ENCODE measurements around the gene GPR42. TPM values are rescaled to one million over a fixed set of nuclear protein-coding genes. Genes with fewer than 3 reads are reported as not detected.

Gene GPR42
- total RNA-seq, 6 experiments from 2014 or later = not detected

DNA sequence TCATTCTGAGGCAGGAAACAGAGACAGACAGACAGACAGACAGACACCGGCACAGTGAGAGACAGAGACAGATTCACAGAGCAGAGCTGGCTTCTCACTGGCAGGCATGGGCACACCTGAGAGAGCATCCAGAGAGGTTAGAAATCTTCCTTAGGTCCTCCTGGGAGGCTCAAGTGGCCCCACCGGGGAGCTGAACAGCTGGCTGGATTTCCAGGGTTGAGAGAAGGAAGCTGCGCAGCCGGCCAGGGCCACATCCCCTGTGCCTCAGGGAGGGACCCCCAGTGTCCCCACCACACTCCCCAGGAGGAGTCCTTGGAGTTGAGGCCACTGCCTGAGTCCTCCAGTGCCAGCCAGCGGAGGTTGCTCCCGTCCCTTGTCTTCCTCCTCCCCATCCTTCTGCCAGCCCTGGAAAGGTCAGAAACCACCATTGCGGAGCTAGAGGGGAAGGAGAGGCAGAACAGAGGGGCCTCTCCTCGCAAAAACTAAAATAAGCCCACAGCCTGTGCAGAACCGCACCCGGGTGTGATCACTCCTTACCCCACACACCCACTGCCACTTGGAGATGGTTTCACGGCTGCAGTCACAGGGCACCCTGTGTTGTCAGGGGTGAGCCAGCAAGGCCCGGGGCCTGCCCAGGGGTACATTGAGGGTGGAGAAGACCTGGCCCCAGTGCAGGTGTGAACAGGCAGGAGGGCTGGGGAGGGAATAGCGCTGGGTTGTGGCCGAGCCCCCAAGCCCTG, 8.4 kb upstream of the GPR42 start:
- no peaks in the 10 kb centered on the region for H3K9me3 Mint-ChIP-seq
- H3K4me3 Mint-ChIP-seq = no peak overlapping the region
- no peak for TF ChIP-seq CTCF (IDR thresholded peaks at IDR 0.05)
- peaks cover 36% of the 10 kb centered on the region for H3K27me3 Mint-ChIP-seq (ENCODE audit: insufficient read depth)
- no peak overlapping the region for H3K27ac Mint-ChIP-seq
- H3K4me1 Mint-ChIP-seq (ENCODE audit: low read depth) = no peaks in the 10 kb centered on the region; the same call in 1 of the 2 replicates
- no peak for DNase-seq
- no peaks in the 10 kb centered on the region for H3K36me3 Mint-ChIP-seq (ENCODE audit: low read depth)

GRCh38 chr19:35363001-35363590, 7.8 kb upstream of the GPR42 start:
- Mint-ChIP-seq H3K9me3 (no peaks in the 10 kb centered on the region), H3K4me3 (no peak overlapping the region), H3K36me3 (ENCODE audit: low read depth) (no peaks in the 10 kb centered on the region), H3K27me3 (ENCODE audit: insufficient read depth) (peaks cover 37% of the 10 kb centered on the region), H3K27ac (no peak overlapping the region), H3K4me1 (ENCODE audit: low read depth) (peaks cover 3% of the 10 kb centered on the region; the same call in 1 of the 2 replicates)
- TF ChIP-seq CTCF (IDR thresholded peaks at IDR 0.05) = no peak
- DNase-seq = no peak

- no peak overlapping the region for H3K4me3 Mint-ChIP-seq
- no peak overlapping the region for H3K27ac Mint-ChIP-seq
- H3K9me3 Mint-ChIP-seq = no peaks in the 10 kb centered on the region
- no peaks in the 10 kb centered on the region for H3K36me3 Mint-ChIP-seq (ENCODE audit: low read depth)
- 0 out of 2 replicates have a peak, but pooled peaks cover 5% of the 10 kb centered on the region for H3K4me1 Mint-ChIP-seq (ENCODE audit: low read depth)
- no peak for DNase-seq
- H3K27me3 Mint-ChIP-seq (ENCODE audit: insufficient read depth) = peaks cover 36% of the 10 kb centered on the region
- TF ChIP-seq CTCF (IDR thresholded peaks at IDR 0.05) = no peak
These were observed 7.0 kb upstream of the GPR42 start for GRCh38 chr19:35363711-35364425.

DNA sequence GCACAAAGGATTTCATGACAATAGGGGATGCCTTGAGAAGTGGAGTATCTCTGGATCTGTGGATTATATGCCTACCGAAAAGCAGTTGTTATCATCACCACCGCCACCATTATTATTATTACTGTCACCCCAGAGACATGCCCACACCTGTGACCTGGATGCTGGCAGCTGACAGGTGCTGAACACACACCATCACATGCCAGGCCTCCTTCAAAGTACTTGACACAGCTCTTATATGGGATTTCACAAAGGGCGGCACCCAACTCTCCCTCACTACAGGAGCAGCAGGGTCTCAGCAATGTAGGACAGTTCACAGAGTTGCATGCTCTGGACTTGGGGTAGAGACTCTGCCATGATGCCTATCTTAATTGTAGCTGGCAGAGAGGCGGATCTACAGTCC, 5.6 kb upstream of the GPR42 start:
- DNase-seq = no peak
- H3K4me1 Mint-ChIP-seq (ENCODE audit: low read depth) = 0 out of 2 replicates have a peak, but pooled peaks cover 5% of the 10 kb centered on the region
- no peaks in the 10 kb centered on the region for H3K36me3 Mint-ChIP-seq (ENCODE audit: low read depth)
- peaks cover 35% of the 10 kb centered on the region for H3K27me3 Mint-ChIP-seq (ENCODE audit: insufficient read depth)
- no peak overlapping the region for H3K4me3 Mint-ChIP-seq
- no peaks in the 10 kb centered on the region for H3K9me3 Mint-ChIP-seq
- no peak for TF ChIP-seq CTCF (IDR thresholded peaks at IDR 0.05)
- H3K27ac Mint-ChIP-seq = no peak overlapping the region

- H3K4me1 Mint-ChIP-seq (ENCODE audit: low read depth) = 0 out of 2 replicates have a peak, but pooled peaks cover 5% of the 10 kb centered on the region
- H3K27me3 Mint-ChIP-seq (ENCODE audit: insufficient read depth) = peaks cover 16% of the 10 kb centered on the region
- DNase-seq = no peak
- no peak overlapping the region for H3K4me3 Mint-ChIP-seq
- H3K9me3 Mint-ChIP-seq = no peaks in the 10 kb centered on the region
- no peak overlapping the region for H3K27ac Mint-ChIP-seq
- no peaks in the 10 kb centered on the region for H3K36me3 Mint-ChIP-seq (ENCODE audit: low read depth)
- TF ChIP-seq CTCF (IDR thresholded peaks at IDR 0.05) = no peak
These were observed 2.5 kb upstream of the GPR42 start for GRCh38 chr19:35368378-35368777.

All from HFFc6 (cell line).